ENCODE results near the gene SYNJ1.

The SYNJ1 gene

DNA sequence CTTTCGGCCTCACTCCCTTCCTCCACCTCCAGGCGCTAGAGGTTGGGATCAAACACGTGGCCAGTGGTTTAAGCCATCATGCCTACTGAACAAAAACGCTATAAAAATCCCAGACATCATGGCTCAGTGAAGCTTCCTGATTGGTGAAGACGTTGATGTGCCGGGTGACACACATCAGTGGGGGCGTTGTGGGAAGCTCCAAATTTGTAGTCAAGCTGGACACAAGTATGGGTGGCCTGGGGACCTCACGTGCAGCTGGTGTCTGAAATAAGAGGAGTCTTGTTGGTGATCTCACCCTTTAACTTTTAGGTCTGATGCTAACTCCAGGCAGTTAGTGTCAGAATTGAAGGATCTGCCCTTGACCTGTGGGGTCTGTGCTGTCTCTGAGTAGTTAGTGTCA, 122.3 kb downstream of the SYNJ1 start:
- no peak for DNase-seq
- Histone ChIP-seq H3K27ac (ENCODE audit: insufficient read depth, low read length, poor library complexity, severe bottlenecking) (no peak overlapping the region), H3K9me3 (ENCODE audit: control insufficient read depth, low read length) (no peaks in the 10 kb centered on the region), H3K36me3 (ENCODE audit: control insufficient read depth, insufficient read depth, low read length) (peaks cover 67% of the 10 kb centered on the region), H3K4me3 (ENCODE audit: insufficient read depth, low read depth, low read length, poor library complexity, severe bottlenecking) (no peak overlapping the region), H3K27me3 (replicated peaks; ENCODE audit: control insufficient read depth, insufficient read depth, low read length, poor library complexity, severe bottlenecking) (no peaks in the 10 kb centered on the region), H3K4me1 (ENCODE audit: control insufficient read depth, insufficient read depth, low read length, poor library complexity, severe bottlenecking) (no peaks in the 10 kb centered on the region)

DNA sequence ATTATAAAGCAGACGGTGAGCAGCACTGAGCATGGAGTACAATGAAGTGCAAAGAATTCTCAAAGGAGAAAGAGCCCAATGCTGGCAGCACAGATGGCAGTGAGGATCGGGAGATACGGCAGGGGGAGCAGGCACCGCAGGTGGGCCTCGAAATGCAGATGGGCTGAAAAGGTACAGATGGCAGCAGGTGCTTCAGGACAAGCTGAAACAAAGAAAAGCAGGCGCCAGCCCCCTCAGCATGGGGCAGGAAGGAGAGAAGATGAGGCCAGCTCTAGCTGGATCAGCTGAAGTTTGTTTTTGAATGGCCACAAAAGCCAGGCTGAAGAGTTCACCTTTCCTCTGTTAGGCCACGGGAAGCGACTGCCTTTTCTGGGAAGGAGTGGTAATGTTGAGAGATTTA, 123.3 kb downstream of the SYNJ1 start:
- Histone ChIP-seq H3K4me3 (ENCODE audit: insufficient read depth, low read depth, low read length, poor library complexity, severe bottlenecking) (no peak overlapping the region), H3K9me3 (ENCODE audit: control insufficient read depth, low read length) (no peaks in the 10 kb centered on the region), H3K27ac (ENCODE audit: insufficient read depth, low read length, poor library complexity, severe bottlenecking) (no peak overlapping the region), H3K27me3 (replicated peaks; ENCODE audit: control insufficient read depth, insufficient read depth, low read length, poor library complexity, severe bottlenecking) (no peaks in the 10 kb centered on the region), H3K36me3 (ENCODE audit: control insufficient read depth, insufficient read depth, low read length) (peaks cover 77% of the 10 kb centered on the region), H3K4me1 (ENCODE audit: control insufficient read depth, insufficient read depth, low read length, poor library complexity, severe bottlenecking) (no peaks in the 10 kb centered on the region)
- no peak for DNase-seq

DNA sequence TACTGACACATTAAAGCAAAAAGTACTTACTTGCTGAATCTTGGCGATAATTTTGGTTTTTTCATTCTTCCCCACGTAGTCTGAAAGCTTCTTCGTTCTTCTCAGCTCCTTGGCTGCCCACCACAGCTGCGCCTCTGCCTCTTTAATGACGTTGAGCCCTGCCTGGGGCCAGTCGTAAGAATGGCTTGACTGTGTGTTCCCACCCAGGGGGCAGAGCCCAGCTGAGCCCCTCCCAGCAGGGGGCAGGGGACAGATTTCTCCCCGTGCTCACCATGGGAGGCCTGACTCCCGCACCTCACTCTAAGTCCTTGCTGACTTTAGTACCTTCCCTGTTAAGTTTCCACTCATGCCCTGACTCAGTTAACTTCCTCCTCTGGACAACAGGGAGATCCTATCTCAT, 124.7 kb downstream of the SYNJ1 start:
- Histone ChIP-seq H3K27ac (ENCODE audit: insufficient read depth, low read length, poor library complexity, severe bottlenecking) (no peak overlapping the region), H3K4me3 (ENCODE audit: insufficient read depth, low read depth, low read length, poor library complexity, severe bottlenecking) (no peak overlapping the region), H3K36me3 (ENCODE audit: control insufficient read depth, insufficient read depth, low read length) (peaks cover 73% of the 10 kb centered on the region), H3K4me1 (ENCODE audit: control insufficient read depth, insufficient read depth, low read length, poor library complexity, severe bottlenecking) (no peaks in the 10 kb centered on the region), H3K9me3 (ENCODE audit: control insufficient read depth, low read length) (no peaks in the 10 kb centered on the region), H3K27me3 (replicated peaks; ENCODE audit: control insufficient read depth, insufficient read depth, low read length, poor library complexity, severe bottlenecking) (no peaks in the 10 kb centered on the region)
- DNase-seq: no peak

DNA sequence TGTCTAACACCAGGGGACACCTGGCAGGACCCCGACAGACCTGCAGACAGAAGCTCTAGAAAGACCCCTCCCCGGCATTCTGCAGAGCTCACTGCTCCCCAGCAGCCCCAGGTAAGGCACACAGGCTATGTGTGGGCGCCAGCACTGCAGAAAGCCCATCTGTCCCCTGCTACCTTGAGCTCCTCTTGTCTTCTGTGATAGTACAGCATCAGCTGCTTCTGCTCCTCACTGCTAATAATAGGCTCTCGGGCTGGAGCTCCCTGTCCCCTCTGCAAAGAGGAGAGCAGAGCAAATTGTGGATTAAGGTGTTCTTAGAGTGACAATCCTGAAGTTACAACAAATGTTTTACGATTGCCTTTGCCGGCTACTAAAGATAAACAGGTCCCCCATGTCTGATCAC, 125.7 kb downstream of the SYNJ1 start:
- Histone ChIP-seq H3K36me3 (ENCODE audit: control insufficient read depth, insufficient read depth, low read length) (peaks cover 67% of the 10 kb centered on the region), H3K27ac (ENCODE audit: insufficient read depth, low read length, poor library complexity, severe bottlenecking) (no peak overlapping the region), H3K27me3 (replicated peaks; ENCODE audit: control insufficient read depth, insufficient read depth, low read length, poor library complexity, severe bottlenecking) (no peaks in the 10 kb centered on the region)

DNA sequence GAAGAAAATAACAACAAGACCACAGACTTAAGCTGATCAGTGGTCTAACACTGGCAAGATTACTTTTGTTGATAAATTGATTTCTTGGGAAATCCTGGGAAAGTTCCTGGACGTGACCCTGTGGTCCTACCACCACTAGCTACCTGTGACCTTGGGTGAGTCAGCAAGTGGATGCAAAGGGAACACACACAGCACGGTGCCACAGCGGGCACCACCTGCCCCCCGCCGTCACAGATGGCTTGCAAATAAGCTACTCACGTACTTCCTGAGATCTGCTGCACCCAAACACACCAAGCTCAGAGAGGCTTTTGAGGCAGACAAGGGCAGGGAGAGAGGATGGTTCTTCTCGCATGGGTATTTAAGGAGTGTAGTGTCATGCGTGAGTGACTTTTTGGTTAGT, 128.3 kb downstream of the SYNJ1 start:
- no peak for DNase-seq
- Histone ChIP-seq H3K27me3 (replicated peaks; ENCODE audit: control insufficient read depth, insufficient read depth, low read length, poor library complexity, severe bottlenecking) (no peaks in the 10 kb centered on the region), H3K4me3 (ENCODE audit: insufficient read depth, low read depth, low read length, poor library complexity, severe bottlenecking) (no peak overlapping the region), H3K4me1 (ENCODE audit: control insufficient read depth, insufficient read depth, low read length, poor library complexity, severe bottlenecking) (no peaks in the 10 kb centered on the region), H3K9me3 (ENCODE audit: control insufficient read depth, low read length) (no peaks in the 10 kb centered on the region), H3K27ac (ENCODE audit: insufficient read depth, low read length, poor library complexity, severe bottlenecking) (no peak overlapping the region), H3K36me3 (ENCODE audit: control insufficient read depth, insufficient read depth, low read length) (peaks cover 44% of the 10 kb centered on the region)

More for the DNA sequence above, 125.7 kb downstream of the SYNJ1 start:
- no peaks in the 10 kb centered on the region for H3K9me3 ChIP-seq (ENCODE audit: control insufficient read depth, low read length)
- H3K4me3 ChIP-seq (ENCODE audit: insufficient read depth, low read depth, low read length, poor library complexity, severe bottlenecking): no peak overlapping the region
- no peaks in the 10 kb centered on the region for H3K4me1 ChIP-seq (ENCODE audit: control insufficient read depth, insufficient read depth, low read length, poor library complexity, severe bottlenecking)
- DNase-seq: no peak

DNA sequence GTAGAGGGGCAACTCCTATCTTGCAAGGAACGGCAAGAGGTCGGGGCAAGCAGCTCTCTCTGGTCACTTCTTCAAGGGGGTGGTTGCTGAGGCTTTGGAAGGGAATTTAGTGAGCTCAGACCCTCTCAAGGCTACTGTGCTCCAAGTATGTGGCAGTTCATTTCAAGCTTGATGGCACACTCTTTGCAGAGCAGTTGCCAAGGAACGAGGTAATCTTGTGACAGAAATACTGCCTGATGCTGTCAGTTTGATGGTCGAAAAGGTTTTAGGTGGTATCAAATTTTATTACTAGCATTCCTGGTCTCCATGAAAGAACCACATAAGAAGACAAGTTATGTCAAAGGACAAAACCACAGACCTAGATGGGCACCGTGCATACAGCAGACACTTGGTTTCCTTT, 128.7 kb downstream of the SYNJ1 start:
- no peaks in the 10 kb centered on the region for H3K9me3 ChIP-seq (ENCODE audit: control insufficient read depth, low read length)
- H3K4me1 ChIP-seq (ENCODE audit: control insufficient read depth, insufficient read depth, low read length, poor library complexity, severe bottlenecking): no peaks in the 10 kb centered on the region
- H3K4me3 ChIP-seq (ENCODE audit: insufficient read depth, low read depth, low read length, poor library complexity, severe bottlenecking): no peak overlapping the region
- no peak for DNase-seq
- no peak overlapping the region for H3K27ac ChIP-seq (ENCODE audit: insufficient read depth, low read length, poor library complexity, severe bottlenecking)
- no peaks in the 10 kb centered on the region for H3K27me3 ChIP-seq (replicated peaks; ENCODE audit: control insufficient read depth, insufficient read depth, low read length, poor library complexity, severe bottlenecking)
- H3K36me3 ChIP-seq (ENCODE audit: control insufficient read depth, insufficient read depth, low read length): peaks cover 39% of the 10 kb centered on the region

DNA sequence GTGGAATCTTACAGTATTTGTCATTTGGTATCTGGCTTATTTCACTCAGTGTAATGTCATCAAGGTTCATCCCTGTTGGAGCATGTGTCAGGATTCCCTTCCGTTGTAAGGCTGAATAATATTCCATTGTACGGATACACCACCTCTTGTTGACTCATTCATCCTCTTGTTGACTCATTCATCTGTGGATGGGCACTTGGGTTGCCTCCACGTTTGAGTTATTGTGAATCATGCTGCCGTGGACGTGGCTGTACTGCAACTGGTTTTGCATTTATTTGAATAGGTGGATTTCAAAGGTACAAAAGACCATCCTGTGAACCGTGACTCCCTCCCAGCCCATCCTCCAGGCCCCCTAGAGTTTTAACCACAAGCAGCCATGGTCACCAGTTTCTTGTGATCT, 130.6 kb downstream of the SYNJ1 start:
- no peaks in the 10 kb centered on the region for H3K9me3 ChIP-seq (ENCODE audit: control insufficient read depth, low read length)
- no peaks in the 10 kb centered on the region for H3K27me3 ChIP-seq (replicated peaks; ENCODE audit: control insufficient read depth, insufficient read depth, low read length, poor library complexity, severe bottlenecking)
- peaks cover 21% of the 10 kb centered on the region for H3K36me3 ChIP-seq (ENCODE audit: control insufficient read depth, insufficient read depth, low read length)
- no peak for DNase-seq
- H3K4me3 ChIP-seq (ENCODE audit: insufficient read depth, low read depth, low read length, poor library complexity, severe bottlenecking): no peak overlapping the region
- H3K4me1 ChIP-seq (ENCODE audit: control insufficient read depth, insufficient read depth, low read length, poor library complexity, severe bottlenecking): no peaks in the 10 kb centered on the region
- no peak overlapping the region for H3K27ac ChIP-seq (ENCODE audit: insufficient read depth, low read length, poor library complexity, severe bottlenecking)

DNA sequence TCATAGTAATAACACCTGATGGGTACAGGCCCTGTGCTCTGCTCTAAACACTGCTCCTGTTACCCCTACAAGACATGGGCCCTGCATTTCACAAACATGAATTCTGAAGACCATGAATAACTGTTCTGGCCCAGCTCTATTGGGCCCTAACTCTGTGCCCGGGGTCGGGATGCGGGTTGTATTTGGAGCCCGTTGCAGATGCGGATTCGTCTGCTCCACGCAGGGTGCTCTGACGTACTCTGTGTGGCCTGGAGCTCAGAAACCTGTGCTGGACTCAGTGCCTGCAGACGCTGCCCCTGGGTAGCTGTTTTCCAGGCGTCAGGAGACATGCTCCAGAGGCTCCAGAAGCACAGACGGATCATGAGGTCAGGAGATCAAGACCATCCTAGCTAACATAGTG, 132.4 kb downstream of the SYNJ1 start:
- Histone ChIP-seq H3K27ac (ENCODE audit: insufficient read depth, low read length, poor library complexity, severe bottlenecking) (no peak overlapping the region), H3K9me3 (ENCODE audit: control insufficient read depth, low read length) (no peaks in the 10 kb centered on the region), H3K4me3 (ENCODE audit: insufficient read depth, low read depth, low read length, poor library complexity, severe bottlenecking) (no peak overlapping the region), H3K27me3 (replicated peaks; ENCODE audit: control insufficient read depth, insufficient read depth, low read length, poor library complexity, severe bottlenecking) (no peaks in the 10 kb centered on the region), H3K4me1 (ENCODE audit: control insufficient read depth, insufficient read depth, low read length, poor library complexity, severe bottlenecking) (no peaks in the 10 kb centered on the region), H3K36me3 (ENCODE audit: control insufficient read depth, insufficient read depth, low read length) (peaks cover 12% of the 10 kb centered on the region)
- DNase-seq: no peak

DNA sequence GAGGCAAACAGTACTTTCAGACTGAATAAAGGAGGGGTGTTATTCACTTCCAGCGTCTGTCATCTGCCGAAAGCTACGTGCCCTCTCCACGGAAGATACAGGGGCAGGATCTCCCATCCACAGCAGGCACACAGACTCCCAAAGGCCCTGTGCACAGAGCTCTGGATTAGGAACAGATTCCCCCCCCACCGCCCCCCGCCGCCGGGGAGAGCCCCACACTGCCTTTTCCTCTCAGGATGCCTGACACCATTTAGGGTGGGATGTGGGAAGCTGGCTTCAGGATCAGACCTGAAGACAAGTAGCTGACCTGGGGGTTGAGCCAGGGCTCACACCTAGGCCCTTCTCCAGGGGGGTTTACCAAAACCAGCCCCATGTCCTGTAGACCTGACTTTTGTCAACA, 134.1 kb downstream of the SYNJ1 start:
- Histone ChIP-seq H3K9me3 (ENCODE audit: control insufficient read depth, low read length) (no peaks in the 10 kb centered on the region), H3K4me1 (ENCODE audit: control insufficient read depth, insufficient read depth, low read length, poor library complexity, severe bottlenecking) (no peaks in the 10 kb centered on the region), H3K36me3 (ENCODE audit: control insufficient read depth, insufficient read depth, low read length) (no peaks in the 10 kb centered on the region), H3K4me3 (ENCODE audit: insufficient read depth, low read depth, low read length, poor library complexity, severe bottlenecking) (no peak overlapping the region), H3K27me3 (replicated peaks; ENCODE audit: control insufficient read depth, insufficient read depth, low read length, poor library complexity, severe bottlenecking) (no peaks in the 10 kb centered on the region), H3K27ac (ENCODE audit: insufficient read depth, low read length, poor library complexity, severe bottlenecking) (no peak overlapping the region)
- DNase-seq: no peak

DNA sequence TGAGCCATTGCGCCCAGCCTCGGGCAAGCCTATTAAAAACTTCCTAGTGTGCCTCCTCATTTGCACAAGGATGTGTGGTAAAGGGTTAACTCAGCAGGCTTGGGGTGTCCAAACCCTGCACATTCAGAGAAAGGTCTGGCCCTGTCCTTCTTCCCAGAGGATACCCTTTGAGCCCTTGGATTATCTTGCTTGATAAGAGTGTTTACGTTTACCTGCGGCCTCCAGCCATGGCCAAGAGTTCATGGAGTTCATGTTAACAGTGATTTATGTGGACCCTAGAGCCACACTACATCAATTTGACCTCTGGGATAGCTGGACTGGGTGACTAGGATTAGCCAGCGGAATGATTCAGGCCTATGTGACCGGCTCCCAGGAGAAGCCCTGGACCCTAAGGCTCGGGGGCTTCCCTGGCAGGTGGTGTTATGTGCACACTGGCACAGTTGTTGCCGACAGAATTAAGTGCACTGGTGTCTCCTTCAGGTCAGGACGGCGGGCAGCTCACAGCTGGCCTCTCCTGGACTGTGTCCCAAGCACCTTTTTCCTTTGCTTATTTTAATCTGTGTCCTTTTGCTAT, 134.8 kb downstream of the SYNJ1 start:
- H3K36me3 ChIP-seq (ENCODE audit: control insufficient read depth, insufficient read depth, low read length): no peaks in the 10 kb centered on the region
- H3K27me3 ChIP-seq (replicated peaks; ENCODE audit: control insufficient read depth, insufficient read depth, low read length, poor library complexity, severe bottlenecking): no peaks in the 10 kb centered on the region
- H3K9me3 ChIP-seq (ENCODE audit: control insufficient read depth, low read length): no peaks in the 10 kb centered on the region
- no peak overlapping the region for H3K4me3 ChIP-seq (ENCODE audit: insufficient read depth, low read depth, low read length, poor library complexity, severe bottlenecking)
- no peak overlapping the region for H3K27ac ChIP-seq (ENCODE audit: insufficient read depth, low read length, poor library complexity, severe bottlenecking)
- H3K4me1 ChIP-seq (ENCODE audit: control insufficient read depth, insufficient read depth, low read length, poor library complexity, severe bottlenecking): no peaks in the 10 kb centered on the region
- DNase-seq: no peak

DNA sequence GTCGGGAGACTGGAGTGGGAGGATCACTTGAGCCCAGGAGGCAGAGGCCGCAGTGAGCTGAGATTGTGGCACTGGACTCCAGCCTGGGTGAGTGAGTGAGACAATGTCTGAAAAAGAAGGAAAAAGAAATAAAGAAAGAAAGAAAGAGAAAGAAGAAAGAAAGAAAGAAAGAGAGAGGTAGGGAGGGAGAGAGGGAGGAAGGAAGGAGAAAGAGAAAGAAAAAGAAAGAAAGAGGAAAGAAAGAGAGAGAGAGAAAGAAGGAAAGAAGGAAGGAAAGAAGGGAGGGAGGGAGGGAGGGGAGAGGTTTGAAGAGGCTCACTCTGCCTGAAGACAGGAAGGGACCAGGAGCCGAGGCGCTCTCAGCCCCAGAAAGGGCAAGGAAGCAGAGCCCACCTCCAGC, 137.7 kb downstream of the SYNJ1 start:
- Histone ChIP-seq H3K4me3 (ENCODE audit: insufficient read depth, low read depth, low read length, poor library complexity, severe bottlenecking) (no peak overlapping the region), H3K9me3 (ENCODE audit: control insufficient read depth, low read length) (no peaks in the 10 kb centered on the region), H3K27me3 (replicated peaks; ENCODE audit: control insufficient read depth, insufficient read depth, low read length, poor library complexity, severe bottlenecking) (no peaks in the 10 kb centered on the region), H3K4me1 (ENCODE audit: control insufficient read depth, insufficient read depth, low read length, poor library complexity, severe bottlenecking) (no peaks in the 10 kb centered on the region), H3K36me3 (ENCODE audit: control insufficient read depth, insufficient read depth, low read length) (no peaks in the 10 kb centered on the region), H3K27ac (ENCODE audit: insufficient read depth, low read length, poor library complexity, severe bottlenecking) (no peak overlapping the region)
- DNase-seq: no peak
